HG03520 (cell line): ENCODE data around the gene EFHC1.
"Not testable (repeated sequence)": the region's sequence is repeated elsewhere in the genome, so short reads cannot be mapped to it uniquely, and the experiment has no call there.

Experiments used
- ATAC-seq: cut with Tn5 transposase; IDR thresholded peaks from one replicate; pipeline ENCODE4 v1.9.1; 2021; ENCODE audit warnings: mild to moderate bottlenecking, moderate library complexity; ENCODE audit not compliant: unreplicated experiment

The EFHC1 gene

DNA sequence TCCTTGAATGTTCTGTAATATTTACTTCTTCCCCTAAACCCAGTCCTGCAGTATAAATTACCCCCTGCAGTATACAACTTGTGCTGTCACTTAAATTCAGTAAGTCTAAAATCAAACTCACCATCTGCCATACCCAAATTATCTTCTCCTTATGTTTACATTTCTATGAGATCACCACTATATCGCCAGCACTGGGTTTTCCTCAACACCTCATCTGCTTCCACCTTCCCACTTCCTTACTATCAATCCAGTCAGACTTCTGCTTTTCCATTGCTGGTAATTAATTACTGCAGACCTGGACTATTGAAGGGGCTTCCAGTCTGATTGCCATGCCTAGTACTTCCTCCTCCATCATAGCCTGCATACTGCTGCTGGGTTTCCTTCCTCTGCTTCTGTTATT lies 15.2 kb downstream of the EFHC1 start:
- no peak for ATAC-seq

DNA sequence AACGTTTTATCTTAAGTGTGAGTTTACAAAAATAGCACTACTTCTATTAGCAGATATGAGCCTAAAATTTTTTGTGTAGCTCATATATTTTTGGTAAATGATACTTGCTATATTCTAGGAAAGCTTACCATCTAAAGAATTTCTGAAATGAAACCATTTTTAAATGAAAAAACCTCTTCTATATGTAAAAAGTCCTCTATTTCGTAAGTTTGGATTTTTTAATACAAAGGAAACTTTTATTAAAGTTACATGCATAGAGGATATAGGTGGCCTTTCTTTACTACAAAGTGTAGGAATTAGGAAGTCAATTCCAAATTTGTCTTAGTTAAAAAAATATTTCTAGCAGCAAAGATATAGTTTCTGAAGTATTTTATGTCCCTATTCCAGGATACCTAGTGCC lies 18.8 kb downstream of the EFHC1 start:
- ATAC-seq, result no peak

DNA sequence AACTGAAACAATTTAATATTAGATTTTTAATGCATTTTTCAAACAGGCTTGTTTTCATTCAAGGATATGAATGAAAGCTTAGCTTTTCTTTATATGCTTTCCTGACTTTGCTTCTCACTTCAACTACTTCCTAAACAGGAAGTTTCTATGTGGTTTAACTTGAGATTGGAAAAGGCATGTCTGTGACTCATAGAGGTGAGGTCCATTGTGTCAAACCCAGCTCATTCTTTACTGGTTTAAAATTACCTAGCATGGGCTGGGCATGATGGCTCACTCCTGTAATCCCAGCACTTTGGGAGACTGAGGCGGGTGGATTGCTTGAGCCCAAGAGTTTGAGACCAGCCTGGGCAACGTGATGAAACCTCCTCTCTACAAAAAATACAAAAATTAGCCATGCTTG lies 34.4 kb downstream of the EFHC1 start:
- no peak for ATAC-seq

DNA sequence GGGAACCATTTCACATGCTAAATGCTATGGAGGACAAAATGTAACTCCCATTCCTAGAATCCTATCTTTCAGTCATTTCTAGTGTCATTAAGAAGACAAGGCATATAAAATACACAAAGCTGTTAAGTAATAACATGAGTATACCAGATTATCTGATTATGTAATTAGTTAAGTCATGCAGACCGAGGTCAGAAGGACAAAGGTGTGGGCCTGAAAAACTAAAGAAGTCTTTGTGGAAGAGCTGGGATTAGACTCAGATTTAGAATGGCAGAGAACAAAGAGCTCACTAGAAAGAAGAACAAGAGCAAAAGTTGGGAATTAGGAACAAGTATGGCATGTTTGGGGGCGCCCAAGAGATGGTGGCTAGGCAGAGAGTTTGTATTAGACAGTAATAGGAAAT lies 37.0 kb downstream of the EFHC1 start:
- ATAC-seq, result no peak

DNA sequence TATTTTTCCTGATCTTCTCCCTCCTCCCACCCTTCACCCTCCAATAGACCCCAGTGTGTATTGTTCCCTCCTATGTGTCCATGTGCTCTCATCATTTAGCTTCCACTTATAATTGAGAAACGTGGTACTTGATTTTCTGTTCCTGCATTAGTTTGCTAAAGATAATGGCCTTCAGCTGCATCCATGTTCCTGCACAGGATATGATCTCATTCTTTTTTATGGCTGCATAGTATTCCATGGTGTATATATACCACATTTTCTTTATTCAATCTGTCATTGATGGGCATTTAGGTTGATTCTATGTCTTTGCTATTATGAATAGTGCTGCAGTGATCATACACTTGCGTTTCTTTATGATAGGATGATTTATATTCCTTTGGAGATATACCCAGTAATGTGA lies 41.1 kb downstream of the EFHC1 start:
- not testable (repeated sequence) for ATAC-seq

DNA sequence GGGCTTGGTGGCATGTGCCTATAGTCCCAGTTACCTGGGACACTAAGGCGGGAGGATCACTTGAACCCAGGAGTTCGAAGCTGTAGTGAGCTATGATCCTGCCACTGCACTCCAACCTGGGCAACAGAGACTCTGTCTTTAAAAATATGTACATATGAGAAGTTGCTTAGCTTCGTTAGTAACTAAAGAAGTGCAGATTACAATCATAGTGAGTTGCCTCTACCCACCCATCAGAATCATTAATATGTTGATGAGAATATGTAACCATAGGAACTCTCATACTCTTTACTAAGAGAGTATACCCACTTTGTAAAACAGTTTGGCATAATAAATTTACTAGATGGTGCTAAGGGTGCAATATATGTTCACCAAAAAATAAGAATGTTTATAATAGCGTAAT lies 54.0 kb downstream of the EFHC1 start:
- ATAC-seq, result no peak

DNA sequence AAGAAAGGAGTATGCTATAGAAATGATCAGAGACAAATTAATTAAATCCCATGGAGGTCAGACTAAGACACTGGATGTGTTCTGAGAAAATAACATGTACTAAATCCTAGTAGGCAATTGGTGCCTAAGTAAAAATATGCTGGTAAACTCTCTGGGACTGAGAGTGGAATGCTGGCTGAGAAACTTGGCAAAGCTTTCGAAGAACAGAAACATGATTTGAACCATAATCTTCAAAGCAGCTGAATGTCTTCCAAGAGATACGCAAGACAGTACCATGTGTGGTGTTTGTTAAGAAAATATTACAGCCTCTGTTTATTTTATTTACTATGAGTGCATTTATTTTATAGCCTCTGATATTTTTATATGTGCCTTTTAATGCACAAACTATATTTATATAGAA lies 55.2 kb downstream of the EFHC1 start:
- no peak for ATAC-seq

DNA sequence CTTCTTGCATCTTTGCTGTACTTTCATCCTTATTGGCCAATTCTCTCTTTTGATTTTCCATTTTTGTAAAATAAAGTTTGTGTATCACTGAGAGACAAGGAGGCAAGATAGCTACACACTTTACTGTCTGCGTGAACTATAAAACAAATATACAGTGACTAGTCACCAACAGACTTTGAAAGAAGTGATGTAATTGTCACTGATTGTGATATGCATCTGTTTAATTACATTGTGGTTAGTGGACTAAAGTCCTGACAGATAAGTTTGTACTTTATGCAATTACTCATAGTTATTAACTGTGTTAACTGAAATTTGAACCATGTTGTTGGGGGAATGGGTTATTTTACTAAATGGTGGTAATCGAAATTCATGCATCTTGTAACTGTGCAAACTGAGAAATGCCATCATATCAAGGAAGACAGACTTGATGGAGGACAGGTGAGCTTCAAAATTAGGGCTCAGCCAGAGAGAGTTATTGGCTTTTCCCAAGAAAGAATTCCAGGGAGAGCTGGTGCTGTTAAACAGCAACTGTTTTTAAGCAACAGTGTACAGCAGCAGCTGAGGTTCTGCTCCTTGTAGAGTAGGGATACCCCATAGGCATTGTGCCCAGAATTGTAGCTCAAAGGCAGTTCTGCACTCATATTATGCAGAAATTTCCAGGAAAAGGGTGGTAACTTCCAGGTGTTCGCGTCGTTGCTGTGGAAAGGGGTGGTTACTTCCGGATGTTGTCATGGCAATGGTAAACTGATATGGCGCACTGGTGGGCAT lies 62.9 kb downstream of the EFHC1 start:
- no peak for ATAC-seq

DNA sequence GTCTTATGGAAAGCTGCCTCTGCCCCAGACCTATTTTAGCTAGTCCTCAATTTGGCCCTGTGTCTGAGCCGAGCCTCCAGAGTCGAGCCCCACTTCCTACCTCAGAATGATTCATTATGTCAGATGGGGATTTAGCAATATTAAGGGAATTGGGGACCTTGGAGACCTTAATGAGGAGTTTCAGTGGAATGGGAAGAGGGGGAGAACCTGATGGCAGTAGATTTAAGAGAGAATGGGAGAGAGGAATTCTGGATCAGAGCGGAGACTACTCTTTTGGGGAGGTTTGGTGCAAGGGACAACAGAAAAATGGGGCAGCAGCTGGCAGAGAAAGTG lies 63.5 kb downstream of the EFHC1 start:
- ATAC-seq, result no peak

DNA sequence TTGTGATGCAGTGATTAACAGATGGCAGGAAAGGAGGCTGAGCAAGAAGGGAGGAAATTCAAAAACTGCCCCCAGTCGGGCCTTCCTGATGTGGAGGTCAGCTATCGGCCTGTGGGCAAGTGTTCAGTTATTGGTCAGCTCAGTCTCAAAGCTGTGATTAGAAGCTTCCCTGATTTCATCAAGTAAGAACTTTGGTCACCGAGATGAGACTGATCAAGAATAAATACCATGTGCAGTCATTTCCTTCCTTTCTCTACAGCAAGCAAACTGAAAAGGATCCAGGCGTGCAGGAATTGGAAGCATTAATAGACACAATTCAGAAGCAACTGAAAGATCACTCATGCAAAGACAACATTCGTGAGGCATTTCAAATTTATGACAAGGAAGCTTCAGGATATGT lies 69.7 kb downstream of the EFHC1 start:
- ATAC-seq, result no peak

DNA sequence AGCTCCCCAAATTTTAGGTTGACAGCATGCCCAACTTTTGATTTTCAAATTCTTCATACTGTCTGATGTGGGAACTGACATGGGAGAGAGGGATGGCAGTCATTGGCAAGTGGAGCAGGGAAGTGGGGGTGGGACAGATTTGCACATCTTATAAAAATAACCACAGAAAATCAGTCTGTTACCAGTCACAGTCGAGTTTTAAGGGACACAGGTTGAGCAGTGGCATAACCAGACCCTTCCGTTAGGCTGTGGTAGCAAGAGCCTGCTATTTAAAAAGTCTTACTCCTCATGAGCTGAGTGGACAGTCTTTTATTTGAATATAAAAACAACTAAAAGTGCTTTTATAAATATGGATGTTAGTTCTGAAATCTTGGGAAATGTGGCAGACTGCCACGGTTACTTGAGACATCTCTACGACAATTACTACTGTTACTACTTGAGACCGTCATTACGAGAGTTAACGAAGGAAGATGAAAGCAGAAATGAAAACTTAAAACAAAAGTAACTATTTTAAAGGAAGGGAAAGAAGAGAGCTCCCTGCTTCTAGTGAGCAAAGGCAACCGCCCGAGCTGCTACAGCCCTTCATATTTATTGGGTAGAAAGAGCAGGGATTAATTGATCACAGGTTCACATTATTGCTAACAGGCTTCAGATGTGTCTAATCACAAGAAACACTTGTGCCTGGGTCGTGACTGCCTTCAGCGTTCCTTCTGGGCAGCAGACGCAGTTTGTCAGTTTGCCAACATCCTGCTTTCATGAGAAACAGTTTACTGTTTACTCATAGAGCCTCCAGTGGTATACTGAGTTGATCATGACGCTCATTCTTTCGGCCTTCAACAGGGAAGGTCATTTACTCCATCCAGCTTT lies 71.3 kb downstream of the EFHC1 start:
- ATAC-seq, result peak; percentile 65

DNA sequence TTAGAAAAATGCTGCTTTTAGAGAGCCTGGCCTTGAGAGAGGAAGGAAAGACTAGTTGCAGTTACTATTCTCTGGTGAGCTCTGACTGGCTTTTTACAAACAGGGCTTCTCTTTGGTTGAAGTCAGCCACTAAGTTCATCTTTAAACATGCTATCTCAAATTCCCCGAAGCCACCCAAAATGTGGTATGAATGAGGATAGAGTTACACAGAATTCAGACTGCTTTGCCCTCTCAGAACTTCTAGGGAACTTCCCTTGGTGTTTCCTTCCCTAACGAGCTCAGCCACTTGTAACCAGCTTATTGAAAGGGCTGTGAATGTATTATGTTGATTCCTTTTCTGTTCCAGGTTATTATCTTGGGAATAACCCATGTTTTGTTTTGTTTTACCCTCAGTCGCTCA lies 73.5 kb downstream of the EFHC1 start:
- ATAC-seq, result no peak

DNA sequence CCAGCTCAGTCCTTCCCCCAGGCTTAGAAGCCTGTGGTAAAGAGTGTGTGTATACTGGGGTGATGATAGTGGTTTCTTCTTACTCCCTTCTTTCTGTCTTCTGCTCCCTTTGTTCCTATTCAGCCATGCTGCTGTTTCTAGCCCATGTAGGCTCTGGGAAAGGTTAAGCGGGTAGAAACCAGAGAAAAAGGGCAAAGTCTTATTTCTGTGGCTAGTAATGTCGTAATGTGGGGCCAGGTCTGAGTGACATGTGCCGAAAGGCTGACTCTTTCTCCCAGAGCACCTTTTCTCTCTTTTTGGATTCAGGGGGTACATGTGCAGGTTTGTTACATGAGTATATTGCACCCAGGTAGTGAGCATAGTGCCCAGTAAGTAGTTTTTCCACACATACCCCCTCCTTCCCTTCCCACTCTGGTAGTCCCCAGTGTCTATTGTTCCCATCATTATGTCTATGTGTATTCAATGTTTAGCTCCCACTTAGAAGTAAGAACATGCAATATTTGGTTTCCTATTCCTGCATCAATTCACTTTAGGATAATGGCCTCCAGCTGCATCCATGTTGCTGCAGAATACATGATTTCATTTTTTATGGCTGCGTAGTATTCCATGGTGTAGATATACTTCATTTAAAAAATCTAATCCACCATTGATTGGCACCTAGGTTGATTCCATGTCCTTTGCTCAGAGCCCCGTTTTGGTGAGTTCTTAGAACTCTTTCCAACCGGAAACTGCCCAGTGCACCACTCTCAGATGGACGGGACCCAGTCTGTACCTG lies 74.3 kb downstream of the EFHC1 start:
- no peak for ATAC-seq

DNA sequence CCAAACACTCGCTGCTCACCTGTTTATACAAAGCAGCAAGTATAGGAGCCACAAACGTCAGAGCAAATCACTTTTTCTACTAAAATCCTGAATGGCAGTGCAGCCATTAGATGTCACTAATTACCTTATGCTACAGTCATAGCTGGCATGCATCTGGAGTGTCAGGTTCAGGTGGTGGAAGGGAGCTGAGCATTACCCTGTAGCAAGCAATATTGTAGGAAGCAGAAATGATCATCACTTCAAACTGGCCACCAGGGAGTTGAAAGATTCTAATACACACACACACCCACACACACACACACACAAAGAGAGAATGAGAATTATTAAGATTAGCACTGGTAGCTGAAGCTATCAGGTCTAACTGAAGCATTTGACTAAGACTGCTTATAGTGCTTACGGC lies 75.8 kb downstream of the EFHC1 start:
- ATAC-seq, result no peak

DNA sequence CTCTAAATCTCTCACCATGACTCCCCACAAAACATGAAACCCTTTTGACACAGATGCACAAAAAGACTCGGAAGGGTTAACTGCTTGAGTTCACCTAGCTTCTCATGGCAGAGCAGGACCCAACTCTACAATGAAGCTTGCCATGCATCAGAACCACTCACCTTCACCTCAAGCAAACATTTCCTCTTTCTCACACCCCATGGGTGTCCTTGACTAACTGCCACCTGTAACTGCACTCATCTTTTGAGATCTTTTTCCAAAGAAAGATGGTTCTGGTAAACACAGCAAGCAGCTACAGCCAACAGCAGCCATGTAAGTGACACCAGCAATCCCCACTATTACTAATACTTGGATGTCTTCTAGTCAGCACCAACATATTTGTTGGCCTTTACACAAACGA lies 76.5 kb downstream of the EFHC1 start:
- no peak for ATAC-seq

DNA sequence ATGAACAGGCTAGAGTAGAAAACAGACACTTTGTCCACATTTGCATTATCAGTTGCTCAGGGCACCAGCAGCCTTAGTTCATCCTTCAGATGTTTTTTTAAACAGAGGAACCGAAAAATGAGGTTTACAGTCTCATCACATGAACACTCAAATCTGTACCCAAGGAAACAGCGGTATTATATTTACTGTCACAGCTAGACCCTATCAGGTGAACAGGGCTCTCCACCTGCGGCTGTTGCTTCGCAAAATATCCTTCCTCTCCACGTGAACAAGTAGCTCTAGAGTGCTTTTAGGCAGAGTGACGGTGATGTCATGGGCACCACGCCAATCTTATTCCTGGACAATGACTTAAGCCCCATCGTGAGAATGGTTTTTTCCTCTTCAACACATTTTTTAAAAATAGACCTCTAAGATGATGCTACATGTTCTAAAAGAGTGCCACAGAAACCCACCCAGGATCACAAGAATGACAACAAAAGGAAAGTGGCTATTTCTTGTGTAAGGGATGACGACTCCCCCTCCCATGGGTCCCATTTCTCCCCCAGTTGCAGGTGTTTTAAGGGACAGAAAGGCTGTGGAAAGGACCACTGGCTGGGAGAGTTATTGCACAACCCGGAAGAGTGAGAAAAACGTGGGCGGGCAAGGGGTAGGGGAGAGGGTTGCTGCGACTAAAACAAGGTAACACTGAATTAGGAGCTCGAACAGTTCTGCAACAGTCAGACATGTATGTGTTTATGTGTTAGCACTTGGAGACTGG lies 77.7 kb downstream of the EFHC1 start:
- peak; percentile 85 for ATAC-seq

DNA sequence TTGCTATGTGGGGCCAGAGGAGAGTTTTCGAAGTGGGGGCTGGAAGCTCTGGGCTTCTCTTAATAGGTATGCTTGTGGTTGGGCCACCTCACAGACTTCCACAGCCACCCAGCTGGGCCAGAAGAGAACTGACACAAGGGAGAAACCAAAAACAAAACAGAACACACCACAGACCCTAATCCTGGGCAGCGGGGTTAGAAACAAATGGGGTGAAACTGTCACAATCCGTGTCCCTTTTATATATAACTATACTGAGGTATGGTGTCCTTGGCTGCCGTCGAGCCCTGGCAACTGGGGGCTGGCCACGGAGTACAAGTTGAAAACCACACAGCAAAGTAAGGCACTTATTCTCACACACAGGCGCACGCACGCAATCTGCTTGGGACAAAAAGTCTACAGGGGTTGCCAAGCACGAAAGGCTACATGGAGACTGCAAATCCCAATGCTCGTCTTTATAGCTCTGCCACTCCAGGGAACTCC lies 78.4 kb downstream of the EFHC1 start:
- peak; percentile 39 for ATAC-seq

DNA sequence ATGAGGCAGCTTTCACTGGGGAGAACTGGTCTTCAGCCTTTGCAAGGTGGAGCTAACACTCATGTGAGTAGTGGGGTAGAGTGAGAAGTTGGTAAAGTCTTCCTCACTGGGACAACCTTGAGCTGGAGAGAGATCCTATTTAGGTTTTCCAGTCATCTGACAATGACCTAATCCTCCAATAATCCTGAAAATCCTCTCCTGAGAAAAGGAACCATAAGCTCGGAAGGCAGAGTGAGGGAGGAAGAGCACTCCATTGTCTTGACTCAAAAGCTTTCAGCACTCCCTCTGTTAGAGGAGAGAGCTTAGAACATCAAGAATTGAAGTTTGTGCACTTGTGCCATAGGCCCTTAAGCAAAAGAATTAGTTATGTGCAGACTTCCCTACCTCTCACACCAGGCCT lies 78.9 kb downstream of the EFHC1 start:
- no peak for ATAC-seq

DNA sequence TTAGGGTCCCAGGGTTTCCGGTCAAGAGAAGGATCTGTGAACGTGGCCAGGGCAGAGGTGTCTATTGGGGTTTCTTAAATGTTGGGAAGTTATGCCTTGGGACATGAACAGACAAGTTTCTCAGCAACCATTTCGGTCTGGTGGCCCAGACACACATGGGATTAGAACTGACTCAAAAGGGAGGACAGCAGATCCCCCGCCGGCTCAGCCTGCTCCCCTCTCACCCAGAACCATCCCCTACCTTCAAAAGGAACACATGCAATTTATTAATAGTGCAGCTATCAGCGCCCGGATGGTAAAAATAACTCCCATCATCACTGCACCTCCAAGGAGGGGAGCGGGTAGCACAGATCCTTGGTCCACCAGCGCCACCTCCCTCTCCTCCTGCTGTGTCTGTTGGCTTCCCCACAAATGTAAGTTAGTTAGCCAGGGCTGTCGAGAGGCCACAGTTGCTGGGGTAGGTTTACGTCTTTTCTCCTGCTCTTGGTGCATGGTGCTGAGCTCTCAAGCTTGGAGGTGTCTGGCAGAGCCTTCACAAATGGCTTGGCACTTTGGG lies 79.6 kb downstream of the EFHC1 start:
- ATAC-seq, result no peak
